Cerebellar cortex (tissue), 1 donor: ENCODE data around the gene TSPAN9.
A peak's percentile ranks its signal among the peaks of the same experiment; 100 is the strongest.

Experiments used
- DNase-seq: peaks from one replicate; pipeline ENCODE4 v3.0.0-alpha.2; 2015; ENCODE audit warnings: low spot score

TSPAN9 gene

DNA sequence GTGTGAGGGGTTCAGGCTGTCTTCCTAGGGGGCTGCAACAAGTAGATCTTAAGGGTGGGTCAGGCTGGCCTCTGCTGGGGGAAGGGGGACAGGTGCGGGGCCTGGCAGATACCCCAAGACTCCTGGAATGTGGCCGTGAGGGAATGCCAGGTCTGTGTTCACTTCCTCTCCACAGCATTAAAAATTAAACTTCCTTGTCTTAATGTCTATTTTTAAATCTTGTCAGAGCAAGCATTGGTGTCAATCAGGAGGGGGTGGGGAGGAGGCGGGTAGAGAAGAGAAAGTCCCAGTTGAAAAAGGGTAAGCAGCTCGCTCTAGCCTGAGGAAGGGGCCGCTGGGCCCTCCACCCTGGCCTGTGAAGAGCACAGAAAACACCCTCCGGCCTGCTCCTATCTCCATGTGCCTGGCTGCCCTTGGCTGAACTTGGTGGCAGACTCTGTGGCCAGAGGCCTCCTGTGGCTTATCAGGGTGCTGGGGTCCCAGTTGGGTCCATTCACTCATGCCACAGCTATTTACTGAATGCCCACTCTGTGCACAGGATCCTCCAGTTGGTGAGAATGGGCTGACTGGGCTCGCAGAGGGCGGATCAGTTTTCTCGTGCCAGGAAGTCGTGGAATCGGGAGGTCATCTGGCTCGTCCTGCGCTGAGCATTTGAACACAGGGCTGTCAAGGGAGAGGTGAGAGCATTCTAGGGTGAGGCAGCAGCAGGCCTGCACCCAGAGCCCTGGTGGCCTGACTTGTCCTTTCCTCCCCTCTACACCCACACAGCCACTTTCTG is 128.8 kb downstream of the TSPAN9 start:
- peak; percentile 54 for DNase-seq

DNA sequence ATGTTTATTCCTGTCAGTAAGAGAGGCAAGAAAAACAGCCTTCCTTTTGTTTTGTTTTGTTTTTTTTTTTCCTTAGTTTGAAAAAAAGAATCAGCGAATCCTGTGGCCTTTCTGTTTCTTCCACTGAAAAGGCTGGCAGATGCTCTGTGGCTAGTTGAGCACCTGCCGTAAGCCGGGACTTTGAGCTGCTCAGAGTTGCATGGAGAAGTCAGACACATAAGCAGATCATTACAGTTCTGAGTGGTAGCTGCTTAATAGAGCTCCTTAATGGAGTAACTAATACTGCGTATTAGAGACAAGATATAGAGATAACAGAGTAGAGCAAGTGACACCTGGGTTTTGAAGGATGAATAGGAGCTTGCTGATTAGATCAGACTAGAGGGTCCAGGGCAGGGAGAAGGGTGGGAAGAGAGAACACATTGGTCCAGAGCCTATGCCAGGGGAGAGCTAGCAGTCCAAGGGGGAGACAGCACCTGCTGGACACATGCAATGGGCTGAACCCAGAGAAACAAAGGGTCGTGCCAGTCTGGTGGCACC is 129.4 kb downstream of the TSPAN9 start:
- peak; percentile 40 for DNase-seq

DNA sequence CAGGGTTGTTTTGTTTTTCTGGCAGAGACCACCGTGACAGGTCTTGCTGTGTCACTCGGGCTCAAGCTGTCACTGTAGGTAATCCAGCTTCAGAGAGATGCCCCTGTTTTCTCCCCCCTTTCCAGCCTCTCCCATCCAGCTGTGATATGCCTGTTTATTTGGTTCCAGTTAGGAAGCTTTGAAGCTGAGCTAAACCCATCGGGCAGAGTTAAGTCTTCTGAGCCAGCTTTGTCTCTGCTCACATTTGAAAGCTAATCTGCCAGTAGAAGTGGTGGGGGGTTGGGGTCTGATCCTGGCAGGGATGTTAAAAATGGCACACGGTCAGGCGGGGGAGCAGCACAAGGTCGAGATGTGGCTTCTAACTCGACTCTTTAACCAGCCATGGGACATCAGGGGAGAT is 130.0 kb downstream of the TSPAN9 start:
- no peak for DNase-seq

DNA sequence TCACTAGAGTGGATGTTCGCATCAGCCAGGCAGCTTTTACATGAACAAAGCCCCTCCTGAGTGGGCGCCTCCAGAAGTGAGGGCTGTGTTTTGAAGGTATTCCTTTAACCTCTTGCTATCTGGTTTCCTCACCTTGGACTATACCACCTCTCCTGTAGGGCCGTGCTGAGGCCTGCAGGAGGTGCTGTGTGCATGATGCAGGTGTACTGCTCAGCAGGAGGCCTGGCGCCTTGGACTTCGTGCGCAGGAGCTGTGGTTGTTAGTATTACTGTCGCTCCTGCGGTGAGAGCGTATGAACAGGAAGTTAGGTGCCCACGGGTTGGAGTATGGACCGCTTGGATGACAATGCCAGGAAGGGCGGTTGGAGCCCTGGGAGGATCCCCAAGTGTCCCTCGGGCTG is 130.7 kb downstream of the TSPAN9 start:
- peak; percentile 83 for DNase-seq

DNA sequence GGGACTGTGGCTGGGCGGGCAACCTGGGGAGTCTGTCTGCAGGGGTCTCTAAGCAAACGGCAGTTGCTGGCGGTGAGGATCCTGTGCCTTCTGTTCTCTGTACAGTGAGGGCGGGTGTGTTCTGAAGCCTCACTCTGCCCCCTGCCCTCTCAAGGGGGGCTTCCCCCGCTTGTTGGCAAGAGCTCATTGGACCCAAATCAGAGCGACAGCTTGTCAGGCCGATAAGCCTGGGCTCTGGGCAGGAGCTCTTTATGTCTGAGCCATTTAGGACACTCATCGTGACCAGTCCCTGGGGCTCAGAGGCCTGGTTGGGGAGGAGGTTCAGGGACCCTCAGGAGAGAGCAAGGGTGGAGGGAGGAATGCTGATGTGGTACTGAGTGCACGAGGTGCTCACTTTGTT is 136.0 kb downstream of the TSPAN9 start:
- peak; percentile 93 for DNase-seq

DNA sequence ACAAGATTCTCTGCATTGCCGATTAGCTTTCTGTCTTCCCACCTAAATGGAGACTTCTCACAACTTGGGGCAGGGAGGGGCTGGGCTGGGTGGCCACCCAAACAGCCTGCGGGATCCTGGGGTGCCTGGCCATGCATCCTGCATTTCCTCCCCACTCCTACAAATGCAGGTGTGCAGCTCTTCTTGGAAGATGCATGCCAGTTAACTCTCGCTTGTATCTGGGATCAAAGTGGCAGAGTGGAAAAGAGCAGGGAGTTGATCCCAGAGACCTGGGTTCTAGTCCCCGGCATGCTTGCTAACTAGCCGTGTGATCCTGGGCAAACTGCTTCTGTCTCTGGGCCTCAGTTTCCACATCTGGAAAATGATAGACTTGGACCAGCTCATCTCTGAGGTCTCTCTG is 136.6 kb downstream of the TSPAN9 start:
- no peak for DNase-seq

DNA sequence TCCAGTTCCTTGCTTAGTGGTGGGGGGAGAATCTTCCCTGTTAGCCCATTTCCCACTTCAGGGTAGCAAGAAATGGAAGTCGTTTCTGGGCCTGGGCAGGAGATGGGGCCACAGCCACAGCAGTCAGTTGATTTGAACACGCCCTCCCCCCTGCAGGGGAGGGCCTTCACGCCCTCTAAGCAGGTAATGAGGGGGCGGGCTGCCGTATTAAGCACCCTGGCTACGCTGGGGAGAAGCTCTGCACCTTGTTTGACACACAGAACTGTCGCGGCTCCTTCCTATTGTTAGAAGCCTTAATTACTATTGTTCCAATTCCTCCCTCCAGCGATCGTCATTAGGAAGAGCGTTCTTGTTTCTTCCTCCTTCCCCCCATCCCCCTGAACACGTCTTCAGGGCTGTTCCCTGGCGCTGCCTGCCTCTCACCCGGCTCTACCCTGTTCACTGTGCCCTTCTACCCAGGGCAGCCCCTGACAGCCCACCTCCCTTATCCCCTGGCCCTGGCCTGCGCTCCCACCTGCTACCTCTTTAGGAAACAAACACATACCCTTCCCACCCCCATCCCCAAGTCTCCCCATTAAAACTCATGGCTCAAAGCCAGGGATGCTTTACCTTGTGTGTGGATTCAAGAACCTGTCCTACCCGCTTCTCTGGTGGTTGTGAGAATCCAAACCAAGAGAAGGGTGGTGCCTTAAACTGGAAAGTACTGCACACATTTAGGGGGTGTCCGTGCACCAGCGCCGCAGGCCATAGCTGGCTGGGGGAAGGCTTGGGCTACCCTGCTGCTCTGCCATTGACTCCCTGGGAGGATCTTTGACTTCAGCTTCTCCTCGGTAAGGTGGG is 137.6 kb downstream of the TSPAN9 start:
- no peak for DNase-seq

DNA sequence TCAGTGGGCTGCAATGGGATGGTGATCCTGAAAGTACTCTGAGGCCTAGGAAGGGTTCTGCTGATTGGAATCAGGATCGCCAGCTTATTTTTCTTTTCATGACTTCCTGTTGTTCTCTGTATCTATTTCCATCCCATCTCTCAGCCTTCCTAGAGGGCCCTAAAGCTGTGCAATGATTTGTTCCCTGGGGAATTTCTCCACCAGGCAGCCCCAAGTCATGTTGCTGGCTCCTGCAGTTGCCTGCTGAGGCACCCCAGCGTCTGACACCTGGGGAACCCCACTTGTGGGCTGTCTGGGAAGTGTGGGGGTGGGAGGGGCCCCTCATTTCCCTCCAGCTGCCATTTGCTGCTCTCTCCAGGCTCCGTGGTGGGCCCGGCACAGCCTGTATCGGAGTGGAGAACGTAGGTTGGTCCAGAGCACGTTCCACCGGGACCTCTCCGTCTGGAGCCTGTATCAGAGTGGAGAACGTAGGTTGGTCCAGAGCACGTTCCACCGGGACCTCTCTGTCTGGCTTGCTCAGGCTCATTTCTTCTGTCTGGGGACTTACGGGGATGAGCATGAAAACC is 138.3 kb downstream of the TSPAN9 start:
- no peak for DNase-seq

DNA sequence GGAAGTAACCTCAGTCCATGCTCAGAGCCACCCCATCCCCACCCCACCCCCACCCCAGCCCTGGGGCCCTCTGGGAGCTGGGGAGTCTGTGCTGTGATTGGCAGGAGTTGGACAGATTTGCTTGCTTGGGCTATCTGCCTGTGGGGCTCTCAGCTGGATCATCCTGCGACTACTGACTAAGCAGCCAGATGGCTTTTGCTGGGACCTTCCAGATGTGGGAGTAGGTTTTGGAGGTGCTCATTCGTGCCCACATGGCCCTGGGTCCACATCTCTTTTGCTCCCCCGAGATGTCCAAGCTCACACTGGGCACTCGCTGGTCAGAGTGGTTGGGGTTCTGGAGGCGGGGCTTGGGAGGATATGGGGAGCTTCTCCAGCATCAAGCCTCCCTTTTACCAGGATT is 138.9 kb downstream of the TSPAN9 start:
- DNase-seq: no peak

DNA sequence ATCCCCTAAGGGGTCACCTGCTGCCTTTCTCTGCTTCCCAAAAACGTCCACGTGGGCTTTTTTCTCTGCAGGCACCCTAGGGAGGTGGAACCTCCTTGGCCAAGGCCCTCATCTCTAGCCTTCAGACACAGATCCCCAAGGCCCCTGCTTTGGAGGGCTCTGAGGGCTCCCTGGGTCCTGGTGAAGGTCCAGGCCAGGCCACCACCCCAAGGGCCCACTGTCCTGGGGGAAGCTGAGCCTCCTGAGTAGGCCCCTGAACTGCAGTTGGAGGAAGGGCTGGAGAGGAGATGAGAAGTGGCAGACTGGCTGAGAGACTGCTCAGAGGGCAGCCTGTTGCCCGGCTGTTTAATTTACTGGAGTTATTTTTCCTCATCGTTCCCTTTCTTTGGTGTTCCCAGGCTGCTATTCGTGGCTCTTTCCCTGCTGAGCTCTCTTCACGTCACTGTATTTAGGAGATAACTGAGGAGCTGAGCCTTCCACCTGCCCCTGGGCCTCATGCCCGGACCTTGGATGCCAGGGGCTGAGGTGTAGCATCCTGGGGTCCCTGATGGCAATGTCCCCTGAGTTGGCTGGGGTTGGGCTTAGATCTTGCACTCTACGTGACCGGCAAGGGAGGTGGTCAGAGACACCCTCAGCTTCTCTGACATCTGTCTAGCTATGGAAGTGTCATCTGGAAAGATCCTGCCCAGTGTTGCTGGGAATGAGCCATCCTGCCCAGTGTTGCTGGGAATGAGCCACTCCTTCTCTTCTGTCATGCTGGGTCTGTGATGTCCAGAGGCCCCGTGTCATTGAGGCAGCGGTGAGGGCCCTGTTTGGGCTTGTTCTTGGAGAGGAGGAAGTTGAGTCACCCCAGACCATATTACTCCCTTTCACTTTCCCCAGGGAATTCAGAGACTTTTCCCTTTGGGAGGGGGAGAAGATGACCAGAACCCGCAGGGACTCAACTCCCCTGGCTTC is 139.8 kb downstream of the TSPAN9 start:
- peak; percentile 77 for DNase-seq

DNA sequence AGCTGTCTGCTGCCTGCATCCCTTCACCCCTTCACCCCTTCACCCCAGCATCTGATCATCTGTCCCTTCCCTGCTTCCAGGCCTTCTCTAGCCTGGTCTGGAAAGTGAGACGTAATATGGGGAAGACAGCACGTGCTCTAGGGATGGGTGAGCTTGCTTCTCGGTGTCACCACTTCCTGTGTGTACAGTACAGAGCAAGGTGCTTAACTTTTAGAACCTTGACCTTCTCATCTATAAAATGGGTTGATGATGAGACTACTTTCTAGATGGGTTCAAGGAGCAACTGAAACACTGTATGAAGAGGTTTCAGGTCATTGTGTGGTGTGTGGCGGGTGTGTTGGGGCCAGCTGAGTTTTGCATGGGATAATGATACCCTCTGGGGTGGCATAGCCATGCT is 140.5 kb downstream of the TSPAN9 start:
- no peak for DNase-seq

DNA sequence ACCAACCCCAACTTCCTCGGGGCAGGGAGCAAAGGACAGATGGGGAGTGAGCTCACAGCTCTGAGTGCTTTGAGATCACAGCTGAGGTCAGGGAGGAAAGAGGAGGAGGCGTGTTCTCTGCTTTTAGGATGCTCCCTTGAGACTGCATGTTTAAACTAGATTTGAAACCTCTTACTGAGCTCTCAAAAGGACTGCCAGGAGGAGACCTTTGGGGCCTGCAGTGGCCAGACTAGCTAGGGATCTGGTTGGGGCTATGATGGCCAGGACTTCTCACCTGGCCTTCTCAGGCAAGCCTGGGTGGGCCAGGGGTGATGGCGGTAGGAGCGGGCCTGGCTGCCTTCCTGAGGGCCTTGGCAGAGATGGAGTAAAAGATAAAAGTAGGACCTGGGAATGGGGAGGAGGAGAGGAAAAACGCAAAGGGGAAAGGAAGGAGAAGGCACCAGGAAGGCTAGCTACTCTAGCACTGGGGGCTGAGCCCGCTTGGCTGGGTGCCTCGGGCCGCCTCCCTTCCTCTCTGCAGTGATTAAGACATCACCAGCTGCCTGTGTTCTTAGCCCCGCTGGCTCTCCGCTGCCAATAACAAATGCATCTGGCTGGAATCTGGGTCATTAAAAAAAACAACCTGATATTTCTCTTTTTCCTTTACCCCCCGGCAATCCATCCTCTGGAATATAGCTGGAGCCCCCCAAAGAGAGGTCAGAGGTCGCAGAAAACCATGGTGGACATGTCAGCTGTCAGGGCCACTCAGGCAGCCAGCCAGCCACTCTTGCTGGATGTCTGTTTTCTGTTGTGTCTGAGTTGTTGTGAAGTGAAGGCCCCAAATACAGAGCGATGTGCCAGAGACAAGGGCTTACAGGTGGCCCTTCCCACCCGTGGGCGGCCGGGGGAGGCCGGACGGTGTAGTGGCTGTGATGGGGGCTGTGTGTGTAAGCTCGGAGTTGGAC is 141.3 kb downstream of the TSPAN9 start:
- peak; percentile 30 for DNase-seq

DNA sequence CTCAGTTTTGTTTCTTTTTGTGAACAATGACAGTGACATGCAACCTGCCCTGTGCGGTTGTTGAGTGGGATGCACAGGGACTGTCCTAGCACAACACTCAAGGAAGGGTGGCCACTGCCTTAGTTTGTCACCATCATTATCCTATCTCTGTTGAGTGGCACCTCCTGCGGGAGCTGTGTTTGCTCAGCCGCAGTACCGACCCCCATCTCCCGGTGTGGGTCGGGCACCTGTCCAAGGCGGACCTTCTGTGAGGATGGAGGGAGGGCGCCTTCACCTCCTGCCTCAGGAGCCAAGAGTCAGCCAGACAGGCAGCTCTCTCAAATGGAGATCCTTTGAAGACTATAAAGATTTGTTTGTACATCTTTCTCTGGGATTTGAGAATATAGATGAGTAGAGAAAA is 142.1 kb downstream of the TSPAN9 start:
- DNase-seq: peak; percentile 54

DNA sequence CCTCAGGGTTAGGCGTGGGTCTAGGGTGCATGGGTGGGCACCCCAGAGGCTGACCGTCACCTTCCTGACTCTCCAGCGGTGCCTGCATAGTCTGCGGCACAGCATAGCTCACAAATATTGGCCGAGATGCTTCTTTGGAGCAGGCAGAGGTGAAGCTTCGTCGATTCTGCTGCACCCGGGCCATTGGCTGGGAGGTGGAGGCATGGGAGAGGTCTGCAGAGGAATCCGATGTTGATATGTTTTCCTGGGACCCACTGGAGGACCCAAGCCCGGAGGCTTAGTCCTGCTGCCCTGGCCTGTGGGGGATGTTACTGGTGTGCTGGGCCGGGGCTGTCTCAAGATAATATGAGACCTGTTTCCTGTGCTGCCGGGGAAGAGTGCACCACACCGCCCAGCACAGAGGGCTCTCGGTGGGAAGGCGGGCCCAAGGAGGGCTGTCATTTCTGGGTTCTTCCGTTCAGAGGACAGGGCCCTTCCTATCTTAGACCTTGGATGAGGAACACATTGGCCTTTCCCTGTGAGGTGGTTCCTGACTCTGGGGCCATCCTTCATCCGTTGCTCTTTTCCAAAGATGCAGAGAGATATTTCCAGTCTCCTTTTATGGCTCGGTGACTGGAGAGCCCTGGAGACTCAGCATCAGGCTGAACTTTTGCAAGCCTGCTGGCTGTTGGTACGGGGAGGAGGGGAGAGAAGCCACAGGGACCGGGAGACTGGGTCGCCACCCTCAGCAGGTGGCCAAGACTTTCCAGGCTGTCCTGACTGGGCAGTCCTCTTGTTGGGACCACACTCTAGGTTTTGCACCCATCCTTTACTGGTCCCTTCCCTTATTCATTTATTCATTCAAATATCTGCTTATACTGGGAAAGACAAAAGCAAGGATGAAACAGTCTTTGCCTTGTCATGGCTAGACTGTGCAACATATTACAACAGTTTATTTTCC is 143.5 kb downstream of the TSPAN9 start:
- no peak for DNase-seq

DNA sequence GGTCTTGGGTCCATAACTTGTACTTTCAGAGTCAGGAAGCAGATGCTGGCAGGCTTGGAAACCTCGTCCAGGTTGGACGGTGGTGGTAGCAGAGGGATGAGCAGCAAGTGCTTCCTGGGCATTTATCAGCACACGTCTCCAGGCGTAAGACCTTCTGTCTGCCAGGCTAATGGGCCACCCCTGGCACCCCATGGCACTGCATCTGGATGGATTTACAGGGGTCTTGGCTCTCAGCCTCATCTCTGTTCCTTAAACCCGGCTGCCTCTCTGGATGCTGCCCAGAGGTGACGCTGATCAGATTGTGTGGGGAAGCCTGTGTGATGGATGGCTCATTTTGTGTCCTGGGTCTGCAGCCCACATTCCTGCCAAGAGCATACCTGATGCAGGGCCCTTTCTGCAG is 145.1 kb downstream of the TSPAN9 start:
- DNase-seq: no peak

DNA sequence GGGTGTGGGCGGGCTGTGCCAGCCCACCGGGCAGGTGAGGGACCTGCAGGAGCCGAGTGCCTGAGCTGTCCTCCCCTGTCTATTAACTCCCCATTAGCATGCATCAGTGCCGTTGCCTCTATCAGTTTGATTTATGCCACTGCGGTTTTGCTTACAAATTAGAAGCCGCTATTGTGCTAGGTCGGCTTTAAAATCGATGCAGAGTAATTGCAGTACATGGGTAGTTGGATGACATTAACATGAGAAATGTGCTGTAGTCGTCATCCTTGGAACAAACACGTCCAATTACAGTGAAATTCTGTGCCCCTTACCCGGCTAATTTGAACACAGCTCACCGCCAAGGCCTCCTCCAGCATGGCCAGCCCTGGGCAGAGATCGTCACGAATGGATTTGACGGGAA is 145.8 kb downstream of the TSPAN9 start:
- no peak for DNase-seq

DNA sequence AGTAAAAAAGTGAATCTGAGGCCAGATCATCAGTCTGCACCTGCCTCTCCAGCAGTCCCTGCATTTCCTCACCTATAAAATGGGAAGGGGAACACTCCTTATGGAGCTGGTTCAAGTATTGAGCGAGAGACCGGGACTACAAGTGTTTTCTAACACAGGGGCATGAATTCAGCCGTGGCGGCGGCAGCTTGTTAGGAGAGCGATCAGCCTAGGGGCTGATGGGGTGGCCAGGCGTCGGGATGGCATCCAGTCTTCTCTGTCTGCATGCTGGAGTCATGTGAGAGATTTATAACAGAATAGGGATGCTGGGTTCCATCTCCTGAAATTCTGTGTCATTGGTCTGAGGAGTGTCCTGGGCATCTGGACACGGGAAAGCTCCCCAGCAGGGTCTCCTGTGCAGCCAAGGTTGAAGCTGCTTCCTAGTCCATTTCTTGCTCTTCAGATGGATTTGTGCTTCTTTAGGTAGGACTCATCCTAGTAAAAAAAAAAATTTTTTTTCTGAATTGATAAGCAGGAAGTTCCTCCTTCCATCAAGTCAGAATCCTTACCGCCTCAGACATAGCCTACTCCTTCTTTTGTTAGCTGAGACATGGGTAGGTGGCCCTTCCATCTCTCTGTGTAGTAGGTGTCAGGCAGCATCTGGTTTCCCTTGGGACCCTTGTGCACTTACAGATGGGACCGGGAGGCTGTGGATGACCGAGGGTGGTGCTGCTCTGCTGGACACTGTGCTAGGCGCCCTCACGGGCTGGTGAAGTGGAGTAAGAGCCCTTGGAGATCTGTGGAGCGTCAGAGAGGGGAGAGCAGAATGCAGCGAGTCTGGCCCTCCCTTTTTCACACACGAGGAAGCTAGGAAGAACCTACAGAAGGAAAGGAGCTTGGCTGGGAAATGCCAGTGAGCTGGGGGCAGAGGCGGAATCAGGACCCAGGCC is 146.7 kb downstream of the TSPAN9 start:
- DNase-seq: peak; percentile 59

DNA sequence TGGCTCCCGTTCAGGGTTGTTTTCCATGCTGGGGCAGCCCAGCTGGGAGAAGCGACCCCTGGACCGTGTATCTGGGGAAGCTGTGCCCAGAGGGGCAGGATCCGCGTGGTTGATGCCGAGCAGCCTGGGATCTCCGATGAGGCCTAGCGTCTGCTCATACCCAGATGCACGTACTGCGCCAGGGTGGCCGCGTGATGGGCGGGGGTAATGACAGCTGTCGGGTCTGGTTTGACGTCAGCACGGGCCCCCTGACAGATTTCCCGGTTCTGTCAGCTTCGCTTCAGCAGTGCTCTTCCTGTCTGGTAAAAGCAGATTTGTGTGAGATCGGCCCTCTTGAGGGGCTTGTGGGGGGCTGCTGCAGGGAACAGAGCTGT is 147.3 kb downstream of the TSPAN9 start:
- no peak for DNase-seq
